SU-DHL-6 (cell line): Measurements from ENCODE around the gene ZNF618.

ENCODE experiments used
- EZH2phosphoT487 ChIP-seq: fragments of 200-600 bp; sonication (generic), shearing (Covaris generic); conservative IDR thresholded peaks from 2 replicates; pipeline ENCODE4 v1.6.1; 2018; ENCODE audit warnings: mild to moderate bottlenecking, antibody characterized with exemption, low read length, moderate library complexity, mixed read lengths
- TF ChIP-seq, protein P1 (sequence below): fragments of 200-600 bp; sonication (generic); IDR thresholded peaks from one replicate; pipeline ENCODE4 v1.5.1; 2017; ENCODE audit warnings: antibody characterized with exemption, mild to moderate bottlenecking, low read length, moderate library complexity; ENCODE audit not compliant: insufficient read depth, poor library complexity, severe bottlenecking

- TF ChIP-seq, protein P1, sequence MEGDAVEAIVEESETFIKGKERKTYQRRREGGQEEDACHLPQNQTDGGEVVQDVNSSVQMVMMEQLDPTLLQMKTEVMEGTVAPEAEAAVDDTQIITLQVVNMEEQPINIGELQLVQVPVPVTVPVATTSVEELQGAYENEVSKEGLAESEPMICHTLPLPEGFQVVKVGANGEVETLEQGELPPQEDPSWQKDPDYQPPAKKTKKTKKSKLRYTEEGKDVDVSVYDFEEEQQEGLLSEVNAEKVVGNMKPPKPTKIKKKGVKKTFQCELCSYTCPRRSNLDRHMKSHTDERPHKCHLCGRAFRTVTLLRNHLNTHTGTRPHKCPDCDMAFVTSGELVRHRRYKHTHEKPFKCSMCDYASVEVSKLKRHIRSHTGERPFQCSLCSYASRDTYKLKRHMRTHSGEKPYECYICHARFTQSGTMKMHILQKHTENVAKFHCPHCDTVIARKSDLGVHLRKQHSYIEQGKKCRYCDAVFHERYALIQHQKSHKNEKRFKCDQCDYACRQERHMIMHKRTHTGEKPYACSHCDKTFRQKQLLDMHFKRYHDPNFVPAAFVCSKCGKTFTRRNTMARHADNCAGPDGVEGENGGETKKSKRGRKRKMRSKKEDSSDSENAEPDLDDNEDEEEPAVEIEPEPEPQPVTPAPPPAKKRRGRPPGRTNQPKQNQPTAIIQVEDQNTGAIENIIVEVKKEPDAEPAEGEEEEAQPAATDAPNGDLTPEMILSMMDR = no peak
- TF ChIP-seq EZH2phosphoT487 = no peak
Observed at GRCh38 chr9:113907282-113907681, 31.2 kb downstream of the ZNF618 start.
